ENCODE data around the gene PRUNE2. TPM values are rescaled to one million over a fixed set of nuclear protein-coding genes. Genes with fewer than 3 reads are reported as not detected.

The PRUNE2 gene
- total and polyA plus RNA-seq, 9 of the 15 experiments (the other 6 are each of a cell fraction or from before 2014, with no cell fraction given): 0.05 to 0.45 (median 0.18) TPM; not detected in 1

GRCh38 chr9:76734716-76735115, 171.2 kb downstream of the PRUNE2 start (continued):
- TF ChIP-seq, protein P1, sequence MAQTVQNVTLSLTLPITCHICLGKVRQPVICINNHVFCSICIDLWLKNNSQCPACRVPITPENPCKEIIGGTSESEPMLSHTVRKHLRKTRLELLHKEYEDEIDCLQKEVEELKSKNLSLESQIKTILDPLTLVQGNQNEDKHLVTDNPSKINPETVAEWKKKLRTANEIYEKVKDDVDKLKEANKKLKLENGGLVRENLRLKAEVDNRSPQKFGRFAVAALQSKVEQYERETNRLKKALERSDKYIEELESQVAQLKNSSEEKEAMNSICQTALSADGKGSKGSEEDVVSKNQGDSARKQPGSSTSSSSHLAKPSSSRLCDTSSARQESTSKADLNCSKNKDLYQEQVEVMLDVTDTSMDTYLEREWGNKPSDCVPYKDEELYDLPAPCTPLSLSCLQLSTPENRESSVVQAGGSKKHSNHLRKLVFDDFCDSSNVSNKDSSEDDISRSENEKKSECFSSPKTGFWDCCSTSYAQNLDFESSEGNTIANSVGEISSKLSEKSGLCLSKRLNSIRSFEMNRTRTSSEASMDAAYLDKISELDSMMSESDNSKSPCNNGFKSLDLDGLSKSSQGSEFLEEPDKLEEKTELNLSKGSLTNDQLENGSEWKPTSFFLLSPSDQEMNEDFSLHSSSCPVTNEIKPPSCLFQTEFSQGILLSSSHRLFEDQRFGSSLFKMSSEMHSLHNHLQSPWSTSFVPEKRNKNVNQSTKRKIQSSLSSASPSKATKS (CRISPR knock-in tag; IDR thresholded peaks at IDR 0.05): no peak
- no peak for TF ChIP-seq SMAD4 (CRISPR knock-in tag; conservative IDR thresholded peaks at IDR 0.05)
- no peak for TF ChIP-seq NKRF (IDR thresholded peaks at IDR 0.05; ENCODE audit: borderline replicate concordance)
- TF ChIP-seq EHMT2 (IDR thresholded peaks at IDR 0.05): no peak

- POLR2A ChIA-PET: no interaction called here
- WGBS (ENCODE audit: insufficient coverage, low coverage, missing lambda C conversion rate): 0% methylated on average over 1 of the region's 1 CpG
- no peaks in the 10 kb centered on the region for H4K20me1 ChIP-seq (replicated peaks; ENCODE audit: control insufficient read depth, insufficient read depth, low read length)
- H3K4me2 ChIP-seq (ENCODE audit: insufficient read depth, low read length): no peak overlapping the region
- H3K27ac ChIP-seq (ENCODE audit: extremely low read depth, low read depth, low read length): no peak overlapping the region
- DNase-seq (ENCODE audit: extremely low read depth in 1 of 4, low spot score in 3 of 4) (no peak), FAIRE-seq (no peak), ATAC-seq (no peak)
- no peaks in the 10 kb centered on the region; a peak in 1 of 5 replicates for H3K27me3 ChIP-seq (ENCODE audit: control insufficient read depth in 2 of 2, insufficient read depth in 2 of 2, low read length in 2 of 2)
- H3K4me3 ChIP-seq: no peak overlapping the region
- CTCF ChIA-PET (ENCODE audit: low intra/inter-chr PET ratio): no interaction called here
- intact Hi-C loops (cut with micrococcal nuclease) (no loop called here), in situ Hi-C loops (cut with MboI) (no loop called here)
- H3K9ac ChIP-seq (ENCODE audit: insufficient read depth in 1 of 2, low read depth in 2 of 2, low read length in 2 of 2): no peak overlapping the region
- H3K9me3 ChIP-seq (replicated peaks; ENCODE audit: control insufficient read depth, insufficient read depth, low read depth, low read length): no peaks in the 10 kb centered on the region
- H3K79me2 ChIP-seq (ENCODE audit: control insufficient read depth, insufficient read depth, low read length): no peaks in the 10 kb centered on the region
- no peaks in the 10 kb centered on the region for H3K9me1 ChIP-seq (ENCODE audit: control insufficient read depth, insufficient read depth, low read length)
- no peak overlapping the region for H2AFZ ChIP-seq (ENCODE audit: low read depth, low read length)
- H3K4me1 ChIP-seq (replicated peaks in 1 of 2; ENCODE audit: control insufficient read depth in 2 of 2, insufficient read depth in 2 of 2, low read length in 2 of 2): no peaks in the 10 kb centered on the region
- no peaks in the 10 kb centered on the region for H3K36me3 ChIP-seq (ENCODE audit: control insufficient read depth, insufficient read depth, low read length)
- BruUV-seq (replicated peaks): no TSS peak
- TF ChIP-seq CC2D1A (IDR thresholded peaks at IDR 0.05): no peak
- TF ChIP-seq, protein P2, sequence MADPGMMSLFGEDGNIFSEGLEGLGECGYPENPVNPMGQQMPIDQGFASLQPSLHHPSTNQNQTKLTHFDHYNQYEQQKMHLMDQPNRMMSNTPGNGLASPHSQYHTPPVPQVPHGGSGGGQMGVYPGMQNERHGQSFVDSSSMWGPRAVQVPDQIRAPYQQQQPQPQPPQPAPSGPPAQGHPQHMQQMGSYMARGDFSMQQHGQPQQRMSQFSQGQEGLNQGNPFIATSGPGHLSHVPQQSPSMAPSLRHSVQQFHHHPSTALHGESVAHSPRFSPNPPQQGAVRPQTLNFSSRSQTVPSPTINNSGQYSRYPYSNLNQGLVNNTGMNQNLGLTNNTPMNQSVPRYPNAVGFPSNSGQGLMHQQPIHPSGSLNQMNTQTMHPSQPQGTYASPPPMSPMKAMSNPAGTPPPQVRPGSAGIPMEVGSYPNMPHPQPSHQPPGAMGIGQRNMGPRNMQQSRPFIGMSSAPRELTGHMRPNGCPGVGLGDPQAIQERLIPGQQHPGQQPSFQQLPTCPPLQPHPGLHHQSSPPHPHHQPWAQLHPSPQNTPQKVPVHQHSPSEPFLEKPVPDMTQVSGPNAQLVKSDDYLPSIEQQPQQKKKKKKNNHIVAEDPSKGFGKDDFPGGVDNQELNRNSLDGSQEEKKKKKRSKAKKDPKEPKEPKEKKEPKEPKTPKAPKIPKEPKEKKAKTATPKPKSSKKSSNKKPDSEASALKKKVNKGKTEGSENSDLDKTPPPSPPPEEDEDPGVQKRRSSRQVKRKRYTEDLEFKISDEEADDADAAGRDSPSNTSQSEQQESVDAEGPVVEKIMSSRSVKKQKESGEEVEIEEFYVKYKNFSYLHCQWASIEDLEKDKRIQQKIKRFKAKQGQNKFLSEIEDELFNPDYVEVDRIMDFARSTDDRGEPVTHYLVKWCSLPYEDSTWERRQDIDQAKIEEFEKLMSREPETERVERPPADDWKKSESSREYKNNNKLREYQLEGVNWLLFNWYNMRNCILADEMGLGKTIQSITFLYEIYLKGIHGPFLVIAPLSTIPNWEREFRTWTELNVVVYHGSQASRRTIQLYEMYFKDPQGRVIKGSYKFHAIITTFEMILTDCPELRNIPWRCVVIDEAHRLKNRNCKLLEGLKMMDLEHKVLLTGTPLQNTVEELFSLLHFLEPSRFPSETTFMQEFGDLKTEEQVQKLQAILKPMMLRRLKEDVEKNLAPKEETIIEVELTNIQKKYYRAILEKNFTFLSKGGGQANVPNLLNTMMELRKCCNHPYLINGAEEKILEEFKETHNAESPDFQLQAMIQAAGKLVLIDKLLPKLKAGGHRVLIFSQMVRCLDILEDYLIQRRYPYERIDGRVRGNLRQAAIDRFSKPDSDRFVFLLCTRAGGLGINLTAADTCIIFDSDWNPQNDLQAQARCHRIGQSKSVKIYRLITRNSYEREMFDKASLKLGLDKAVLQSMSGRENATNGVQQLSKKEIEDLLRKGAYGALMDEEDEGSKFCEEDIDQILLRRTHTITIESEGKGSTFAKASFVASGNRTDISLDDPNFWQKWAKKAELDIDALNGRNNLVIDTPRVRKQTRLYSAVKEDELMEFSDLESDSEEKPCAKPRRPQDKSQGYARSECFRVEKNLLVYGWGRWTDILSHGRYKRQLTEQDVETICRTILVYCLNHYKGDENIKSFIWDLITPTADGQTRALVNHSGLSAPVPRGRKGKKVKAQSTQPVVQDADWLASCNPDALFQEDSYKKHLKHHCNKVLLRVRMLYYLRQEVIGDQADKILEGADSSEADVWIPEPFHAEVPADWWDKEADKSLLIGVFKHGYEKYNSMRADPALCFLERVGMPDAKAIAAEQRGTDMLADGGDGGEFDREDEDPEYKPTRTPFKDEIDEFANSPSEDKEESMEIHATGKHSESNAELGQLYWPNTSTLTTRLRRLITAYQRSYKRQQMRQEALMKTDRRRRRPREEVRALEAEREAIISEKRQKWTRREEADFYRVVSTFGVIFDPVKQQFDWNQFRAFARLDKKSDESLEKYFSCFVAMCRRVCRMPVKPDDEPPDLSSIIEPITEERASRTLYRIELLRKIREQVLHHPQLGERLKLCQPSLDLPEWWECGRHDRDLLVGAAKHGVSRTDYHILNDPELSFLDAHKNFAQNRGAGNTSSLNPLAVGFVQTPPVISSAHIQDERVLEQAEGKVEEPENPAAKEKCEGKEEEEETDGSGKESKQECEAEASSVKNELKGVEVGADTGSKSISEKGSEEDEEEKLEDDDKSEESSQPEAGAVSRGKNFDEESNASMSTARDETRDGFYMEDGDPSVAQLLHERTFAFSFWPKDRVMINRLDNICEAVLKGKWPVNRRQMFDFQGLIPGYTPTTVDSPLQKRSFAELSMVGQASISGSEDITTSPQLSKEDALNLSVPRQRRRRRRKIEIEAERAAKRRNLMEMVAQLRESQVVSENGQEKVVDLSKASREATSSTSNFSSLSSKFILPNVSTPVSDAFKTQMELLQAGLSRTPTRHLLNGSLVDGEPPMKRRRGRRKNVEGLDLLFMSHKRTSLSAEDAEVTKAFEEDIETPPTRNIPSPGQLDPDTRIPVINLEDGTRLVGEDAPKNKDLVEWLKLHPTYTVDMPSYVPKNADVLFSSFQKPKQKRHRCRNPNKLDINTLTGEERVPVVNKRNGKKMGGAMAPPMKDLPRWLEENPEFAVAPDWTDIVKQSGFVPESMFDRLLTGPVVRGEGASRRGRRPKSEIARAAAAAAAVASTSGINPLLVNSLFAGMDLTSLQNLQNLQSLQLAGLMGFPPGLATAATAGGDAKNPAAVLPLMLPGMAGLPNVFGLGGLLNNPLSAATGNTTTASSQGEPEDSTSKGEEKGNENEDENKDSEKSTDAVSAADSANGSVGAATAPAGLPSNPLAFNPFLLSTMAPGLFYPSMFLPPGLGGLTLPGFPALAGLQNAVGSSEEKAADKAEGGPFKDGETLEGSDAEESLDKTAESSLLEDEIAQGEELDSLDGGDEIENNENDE (IDR thresholded peaks at IDR 0.05; ENCODE audit: low read depth, low read length): no peak
These were observed 172.8 kb downstream of the PRUNE2 start for GRCh38 chr9:76733096-76733495.

Data from K562 (cell line).